Smooth muscle cell (in vitro differentiated cells): Measurements from ENCODE around the gene DUSP1. TPM values are rescaled to one million over a fixed set of nuclear protein-coding genes. Genes with fewer than 3 reads are reported as not detected.

Source experiments
- DNase-seq: peaks from one replicate; lab custom pipeline; 2025; ENCODE audit not compliant: unreplicated experiment; lab: John Stamatoyannopoulos, UW
- H2AFZ ChIP-seq: fragments of 200-600 bp; sonication (generic); 2 replicates; pipeline ENCODE4 v1.6.0; 2016; ENCODE audit warnings: antibody characterized with exemption, low read depth, mild to moderate bottlenecking
- H3F3A ChIP-seq: fragments of 200-600 bp; sonication (generic); 2 replicates; pipeline ENCODE4 v1.6.0; 2017; ENCODE audit warnings: antibody characterized with exemption, low read depth
- H3K27ac ChIP-seq: fragments of 200-600 bp; sonication (generic); 2 replicates; pipeline ENCODE4 v1.5.1; 2016; ENCODE audit warnings: low read depth, mild to moderate bottlenecking
- H3K27me3 ChIP-seq: fragments of 200-600 bp; sonication (generic); 2 replicates; pipeline ENCODE4 v1.6.1; 2016; ENCODE audit warnings: low read depth, mild to moderate bottlenecking
- H3K36me3 ChIP-seq: fragments of 200-600 bp; sonication (generic); 2 replicates; pipeline ENCODE4 v1.5.1; 2016; ENCODE audit warnings: low read depth
- H3K4me1 ChIP-seq: fragments of 200-600 bp; sonication (generic); 2 replicates; pipeline ENCODE4 v1.5.1; 2016; ENCODE audit warnings: low read depth
- H3K4me2 ChIP-seq: fragments of 200-600 bp; sonication (generic); 2 replicates; pipeline ENCODE4 v1.6.0; 2016; ENCODE audit warnings: mild to moderate bottlenecking
- H3K4me3 ChIP-seq: fragments of 200-600 bp; sonication (generic); 2 replicates; pipeline ENCODE4 v1.5.1; 2016; ENCODE audit warnings: mild to moderate bottlenecking
- H3K79me2 ChIP-seq: fragments of 200-600 bp; sonication (generic); 2 replicates; pipeline ENCODE4 v1.6.0; 2016; ENCODE audit warnings: low read depth, mild to moderate bottlenecking
- H3K9ac ChIP-seq: fragments of 200-600 bp; sonication (generic); 2 replicates; pipeline ENCODE4 v1.6.0; 2016; ENCODE audit warnings: low read depth
- H3K9me3 ChIP-seq: fragments of 200-600 bp; sonication (generic); replicated peaks from 2 replicates; pipeline ENCODE4 v1.5.1; 2016; ENCODE audit warnings: low read depth
- H4K20me1 ChIP-seq: fragments of 200-600 bp; sonication (generic); 2 replicates; pipeline ENCODE4 v1.6.0; 2016; ENCODE audit warnings: low read depth
- CTCF ChIP-seq: fragments of 200-600 bp; sonication (generic); IDR thresholded peaks from 2 replicates; pipeline ENCODE4 v1.5.1; 2017; ENCODE audit warnings: borderline replicate concordance, mild to moderate bottlenecking, antibody characterized with exemption; ENCODE audit not compliant: insufficient read depth, poor library complexity, severe bottlenecking
- WGBS: methylation state at CpG from one replicate; pipeline ENCODE4 v1.1.7; 2016; ENCODE audit warnings: low lambda C conversion rate; 5-methylcytosine and 5-hydroxymethylcytosine counted together
- polyA plus RNA-seq: library from polyadenylated mRNA; unstranded; fragments of >200 nt; fragmentation: Nextera tagmentation; extraction: Ambion mirVana; gene quantifications from 2 replicates; pipeline ENCODE4 v1.2.1, GENCODE V29; 2016
- total RNA-seq: library from RNA; depleted of rRNA; stranded (reverse); fragments of >200 nt; gene quantifications from 2 replicates; pipeline ENCODE4 v1.2.3, GENCODE V29; 2014

DUSP1 gene
- total and polyA plus RNA-seq, 2 experiments from 2014 or later = 817 to 995 TPM

- peaks cover 36% of the 10 kb centered on the region for H4K20me1 ChIP-seq
- H3K4me3 ChIP-seq = peak overlapping the region; percentile 76
- H3K4me1 ChIP-seq = peaks cover 8% of the 10 kb centered on the region
Observed at GRCh38 chr5:172768098-172768572, 2.9 kb downstream of the DUSP1 start.

GRCh38 chr5:172766287-172767108 lies 4.5 kb downstream of the DUSP1 start:
- H3K27me3 ChIP-seq = no peaks in the 10 kb centered on the region
- peak overlapping the region; percentile 10 for H3K4me2 ChIP-seq
- peaks cover 36% of the 10 kb centered on the region for H4K20me1 ChIP-seq
- no peak overlapping the region for H2AFZ ChIP-seq
- H3K4me3 ChIP-seq = no peak overlapping the region
- H3K27ac ChIP-seq = peak overlapping the region; percentile 93
- H3K36me3 ChIP-seq = no peaks in the 10 kb centered on the region
- DNase-seq = peak; percentile 54
- no peak for TF ChIP-seq CTCF
- no peaks in the 10 kb centered on the region for H3K9me3 ChIP-seq
- peak overlapping the region; percentile 4 for H3K9ac ChIP-seq
- WGBS = 66% methylated on average over 17 of the region's 17 CpGs
- H3F3A ChIP-seq = peaks cover 30% of the 10 kb centered on the region
- H3K4me1 ChIP-seq = peaks cover 4% of the 10 kb centered on the region
- peaks cover 30% of the 10 kb centered on the region for H3K79me2 ChIP-seq

More at GRCh38 chr5:172768098-172768572, 2.9 kb downstream of the DUSP1 start:
- Histone ChIP-seq H2AFZ (no peak overlapping the region), H3F3A (peaks cover 33% of the 10 kb centered on the region), H3K9ac (peak overlapping the region; percentile 99), H3K36me3 (no peaks in the 10 kb centered on the region), H3K9me3 (no peaks in the 10 kb centered on the region), H3K79me2 (peaks cover 30% of the 10 kb centered on the region), H3K4me2 (peak overlapping the region; percentile 97), H3K27ac (peak overlapping the region; percentile 93), H3K27me3 (no peaks in the 10 kb centered on the region)
- no peak for TF ChIP-seq CTCF
- DNase-seq = no peak
- WGBS = 89% methylated on average over 5 of the region's 5 CpGs

GRCh38 chr5:172765766-172766286 lies 5.2 kb downstream of the DUSP1 start:
- H3K36me3 ChIP-seq = no peaks in the 10 kb centered on the region
- TF ChIP-seq CTCF = no peak
- H3K27me3 ChIP-seq = no peaks in the 10 kb centered on the region
- peak overlapping the region; percentile 38 for H3K4me3 ChIP-seq
- H4K20me1 ChIP-seq = peaks cover 35% of the 10 kb centered on the region
- H3K27ac ChIP-seq = peak overlapping the region; percentile 93
- WGBS = 68% methylated on average over 4 of the region's 4 CpGs
- H3F3A ChIP-seq = peaks cover 28% of the 10 kb centered on the region
- peaks cover 29% of the 10 kb centered on the region for H3K79me2 ChIP-seq
- peaks cover 3% of the 10 kb centered on the region for H3K4me1 ChIP-seq
- DNase-seq = no peak
- no peak overlapping the region for H2AFZ ChIP-seq
- no peak overlapping the region for H3K4me2 ChIP-seq
- H3K9me3 ChIP-seq = no peaks in the 10 kb centered on the region
- peak overlapping the region; percentile 4 for H3K9ac ChIP-seq
